Astrocyte of the spinal cord (primary cell): ENCODE measurements around the gene KLHDC7B.

Experiments used
- DNase-seq: peaks from one replicate; pipeline ENCODE4 v3.0.0; 2011; ENCODE audit warnings: low read depth, low spot score
- H3K4me3 ChIP-seq: 2 replicates; pipeline ENCODE4 v1.5.1; 2011; ENCODE audit warnings: low read depth, mild to moderate bottlenecking, low read length, moderate library complexity
- CTCF ChIP-seq: IDR thresholded peaks from 2 replicates; pipeline ENCODE4 v1.5.1; 2012; ENCODE audit warnings: low read depth, mild to moderate bottlenecking, low read length, inconsistent platforms
- in situ Hi-C: cut with HindIII; loops from 2 replicates; pipeline ENCODE4 v1.10.0; 2017; ENCODE audit warnings: low sequenced_read_pairs

Gene KLHDC7B

GRCh38 chr22:50507421-50507990, 38.2 kb upstream of the KLHDC7B start, which contains the start of gene LMF2:
TSS of gene LMF2 (minus strand) at chr22:50507702. CDS start at chr22:50507675, 27 bp downstream.
- in situ Hi-C loops = no loop called here
- peak within 1 kb of the TSS; percentile 98 for H3K4me3 ChIP-seq
- no peak for TF ChIP-seq CTCF
- no peak for DNase-seq

DNA sequence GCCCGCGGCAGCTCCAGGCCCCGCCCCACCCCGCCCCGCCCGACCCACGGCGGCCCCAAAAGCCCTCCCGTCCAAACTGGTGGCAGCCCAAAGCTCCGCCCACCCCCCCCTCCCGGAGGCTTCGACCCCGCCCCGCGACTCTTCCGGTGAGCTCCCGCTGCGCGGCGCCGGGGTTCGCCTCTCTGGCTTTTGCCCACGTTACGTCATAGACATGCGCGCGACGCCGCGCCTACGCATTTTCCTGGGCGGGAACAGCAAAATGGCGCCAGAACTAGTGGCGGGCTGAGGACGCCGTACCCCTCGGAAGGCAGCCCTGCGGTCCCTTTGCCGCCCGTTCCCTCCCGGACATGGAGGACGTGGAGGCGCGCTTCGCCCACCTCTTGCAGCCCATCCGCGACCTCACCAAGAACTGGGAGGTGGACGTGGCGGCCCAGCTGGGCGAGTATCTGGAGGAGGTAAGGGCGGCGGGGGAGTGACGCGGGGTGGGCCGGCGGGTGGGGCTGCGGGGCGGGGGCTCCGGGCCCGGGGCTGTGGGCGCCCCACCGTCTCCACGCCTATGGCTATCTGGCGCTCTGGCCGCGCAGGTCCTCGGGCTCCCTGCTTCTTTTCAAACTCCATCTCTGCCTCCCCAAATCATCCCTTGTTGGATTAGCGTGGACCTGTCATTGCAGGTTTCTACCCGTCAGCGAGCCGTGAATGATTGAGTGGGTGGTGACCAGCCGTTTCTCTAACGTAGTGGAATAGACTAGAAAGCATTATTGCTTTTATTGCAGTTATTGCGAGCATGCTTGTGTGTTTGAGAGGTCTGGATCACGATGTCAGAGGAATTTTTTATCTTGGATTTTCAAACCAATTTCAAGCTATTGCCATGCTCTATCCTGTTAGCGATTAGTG, 37.5 kb upstream of the KLHDC7B start, which contains the start of gene NCAPH2:
TSS of gene NCAPH2 (plus strand) at position 234 of the 894 bp plus-strand sequence. CDS start at position 348, 114 bp downstream.
- in situ Hi-C loops = no loop called here
- peak within 1 kb of the TSS; percentile 98 for H3K4me3 ChIP-seq
- DNase-seq = peak; percentile 98
- no peak for TF ChIP-seq CTCF

DNA sequence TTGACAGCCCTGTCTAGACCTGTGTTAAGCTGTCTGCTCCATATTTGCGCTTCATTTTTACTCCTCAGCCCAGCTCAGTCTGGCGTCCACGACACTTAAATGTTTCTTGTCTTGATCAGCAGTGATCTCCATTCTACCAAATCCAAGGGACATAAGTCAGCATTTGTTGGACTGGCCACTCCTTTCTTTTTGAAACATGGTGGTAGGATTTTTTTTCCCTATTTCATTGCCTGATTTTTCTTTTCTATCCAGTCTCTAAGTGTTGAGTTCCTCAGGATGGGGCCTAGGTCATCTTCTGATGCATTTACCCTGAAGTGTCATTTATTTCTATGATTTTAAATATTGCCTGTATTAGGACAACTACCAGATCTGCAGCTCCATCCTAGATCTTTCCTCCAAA, 36.8 kb upstream of the KLHDC7B start:
- H3K4me3 ChIP-seq = peak overlapping the region; percentile 81
- no peak for DNase-seq
- no peak for TF ChIP-seq CTCF
- in situ Hi-C loops = no loop called here

GRCh38 chr22:50513175-50513574, 32.5 kb upstream of the KLHDC7B start:
- DNase-seq = no peak

DNA sequence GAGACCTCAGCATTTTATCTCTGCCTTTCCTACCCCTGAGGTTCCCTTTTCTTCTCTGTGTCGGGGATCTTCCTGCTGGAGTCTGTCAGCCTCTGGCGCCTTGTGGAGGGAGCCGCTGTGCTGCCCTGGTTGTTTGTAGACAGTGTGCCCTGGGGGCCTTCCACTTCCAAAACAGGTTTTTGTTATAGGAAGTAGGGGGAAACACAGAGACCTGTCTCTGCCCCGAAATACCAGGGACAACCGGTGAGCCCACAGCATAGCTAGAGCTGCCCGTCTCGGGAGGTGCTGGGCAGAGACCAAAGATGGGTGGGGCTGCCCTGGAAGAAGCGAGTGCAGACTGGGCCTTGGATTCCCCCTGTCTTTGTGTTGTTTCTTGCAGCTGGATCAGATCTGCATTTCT, 29.6 kb upstream of the KLHDC7B start:
- H3K4me3 ChIP-seq = no peak overlapping the region
- TF ChIP-seq CTCF = no peak
- DNase-seq = no peak
- in situ Hi-C loops = no loop called here

More at GRCh38 chr22:50513175-50513574, 32.5 kb upstream of the KLHDC7B start:
- in situ Hi-C loops = no loop called here
- H3K4me3 ChIP-seq = no peak overlapping the region
- no peak for TF ChIP-seq CTCF

GRCh38 chr22:50516891-50517290, 28.8 kb upstream of the KLHDC7B start:
- in situ Hi-C loops = no loop called here
- no peak overlapping the region for H3K4me3 ChIP-seq
- DNase-seq = no peak
- TF ChIP-seq CTCF = no peak
